Esophagus muscularis mucosa (tissue), 3 donors: ENCODE measurements around the gene SPTLC3.

Experiments used
- CTCF ChIP-seq, 3 experiments: fragments of 200-600 bp in 2 of 3; fragments of 450-650 bp in 1 of 3; sonication (generic) in 2 of 3; IDR thresholded peaks; one replicate each; pipeline ENCODE4 v1.5.1; 2017 to 2019; ENCODE audit warnings: antibody characterized with exemption in 3 of 3, mild to moderate bottlenecking in 2 of 3, moderate library complexity in 1 of 3
- POLR2A ChIP-seq: fragments of 450-650 bp; IDR thresholded peaks from one replicate; pipeline ENCODE4 v1.6.1; 2017; ENCODE audit warnings: antibody characterized with exemption, moderate library complexity, mild to moderate bottlenecking, low read depth

GRCh38 chr20:13148402-13148801 lies 139.6 kb downstream of the SPTLC3 start:
- TF ChIP-seq POLR2A (no peak), CTCF (IDR thresholded peaks at IDR 0.05) (no peak)
